Fibroblast of the conjunctiva (primary cell): ENCODE results near the gene DNAJC1.
A peak's percentile ranks its signal among the peaks of the same experiment; 100 is the strongest.

ENCODE experiments used
- DNase-seq: peaks from one replicate; pipeline ENCODE4 v3.0.0-alpha.2; 2010; ENCODE audit warnings: low read depth

Gene DNAJC1

GRCh38 chr10:21961847-21962246 lies 41.7 kb downstream of the DNAJC1 start:
- no peak for DNase-seq

GRCh38 chr10:21959998-21960397 lies 43.5 kb downstream of the DNAJC1 start:
- DNase-seq = no peak

- no peak for DNase-seq
Observed at GRCh38 chr10:21954690-21955089, 48.8 kb downstream of the DNAJC1 start.

GRCh38 chr10:21954132-21954531 lies 49.4 kb downstream of the DNAJC1 start:
- DNase-seq = no peak

- DNase-seq = peak; percentile 37
Observed at GRCh38 chr10:21953585-21954057, 49.9 kb downstream of the DNAJC1 start.

- no peak for DNase-seq
Observed at GRCh38 chr10:21950566-21950965, 53.0 kb downstream of the DNAJC1 start.

GRCh38 chr10:21946946-21947345 lies 56.6 kb downstream of the DNAJC1 start:
- DNase-seq = no peak

- DNase-seq = no peak
Observed at GRCh38 chr10:21944727-21945386, 58.7 kb downstream of the DNAJC1 start.

- DNase-seq = no peak
Observed at GRCh38 chr10:21943633-21944265, 59.8 kb downstream of the DNAJC1 start.

GRCh38 chr10:21935439-21936023 lies 68.0 kb downstream of the DNAJC1 start:
- no peak for DNase-seq

- no peak for DNase-seq
Observed at GRCh38 chr10:21934307-21934706, 69.2 kb downstream of the DNAJC1 start.

- DNase-seq = no peak
Observed at GRCh38 chr10:21929070-21929469, 74.5 kb downstream of the DNAJC1 start.

- peak; percentile 41 for DNase-seq
Observed at GRCh38 chr10:21927631-21928353, 75.7 kb downstream of the DNAJC1 start.

GRCh38 chr10:21926949-21927348 lies 76.6 kb downstream of the DNAJC1 start:
- peak; percentile 81 for DNase-seq

- no peak for DNase-seq
Observed at GRCh38 chr10:21926358-21926925, 77.1 kb downstream of the DNAJC1 start.

- DNase-seq = no peak
Observed at GRCh38 chr10:21925851-21926250, 77.7 kb downstream of the DNAJC1 start.

- DNase-seq = no peak
Observed at GRCh38 chr10:21924511-21924910, 79.0 kb downstream of the DNAJC1 start.

- DNase-seq = no peak
Observed at GRCh38 chr10:21920633-21921032, 82.9 kb downstream of the DNAJC1 start.

- no peak for DNase-seq
Observed at GRCh38 chr10:21919906-21920305, 83.6 kb downstream of the DNAJC1 start.

GRCh38 chr10:21919117-21919516 lies 84.4 kb downstream of the DNAJC1 start:
- no peak for DNase-seq

- no peak for DNase-seq
Observed at GRCh38 chr10:21912625-21913024, 90.9 kb downstream of the DNAJC1 start.

- DNase-seq = no peak
Observed at GRCh38 chr10:21910798-21911197, 92.7 kb downstream of the DNAJC1 start.
